Endothelial cell of umbilical vein (primary cell): Measurements from ENCODE around the gene ZNF254. TPM values are rescaled to one million over a fixed set of nuclear protein-coding genes. Genes with fewer than 3 reads are reported as not detected.

Experiments used
- BruUV-seq: library from RNA; stranded (reverse); fragments of 400-500 nt; replicated peaks from 2 replicates; lab custom pipeline; 2021; lab: Mats Ljungman, UMichigan
- CTCF ChIA-PET: fragments of 300-600, 350-600 bp; sonication (Branson Sonifier 250); formaldehyde crosslinking; loops from one replicate; lab custom pipeline; 2021; ENCODE audit warnings: antibody characterized with exemption, inconsistent platforms; lab: Charles Lee
- POLR2A ChIA-PET: fragments of 300-600, 350-600 bp; sonication (Branson Sonifier 250); formaldehyde crosslinking; loops from one replicate; lab custom pipeline; 2021; ENCODE audit warnings: antibody characterized with exemption, inconsistent platforms; lab: Charles Lee
- DNase-seq: peaks from one replicate; pipeline ENCODE4 v3.0.0-alpha.2; 2011; ENCODE audit warnings: low read depth, low spot score
- FAIRE-seq: peaks from 2 replicates; lab custom pipeline; 2011; peaks lifted over from hg19 to GRCh38; lab: Jason Lieb, UNC
- H2AFZ ChIP-seq: 2 replicates; pipeline ENCODE4 v1.6.0; 2012; ENCODE audit warnings: low read depth, low read length, control low read depth, inconsistent platforms
- H3K27ac ChIP-seq: 2 replicates; pipeline ENCODE4 v1.5.1; 2011; ENCODE audit warnings: low read depth, mild to moderate bottlenecking, control low read depth, low read length, moderate library complexity; ENCODE audit not compliant: insufficient read depth
- H3K27me3 ChIP-seq, 2 experiments: 2 replicates each; pipeline versions ENCODE4 v1.6.0 to v1.6.1; 2011; ENCODE audit warnings: low read length in 2 of 2, mixed read lengths in 1 of 2; ENCODE audit not compliant: control insufficient read depth in 2 of 2, insufficient read depth in 2 of 2
- H3K36me3 ChIP-seq, 2 experiments: 2 replicates in 1 of 2; 3 replicates in 1 of 2; pipeline ENCODE4 v1.5.1; 2011; ENCODE audit warnings: low read length in 2 of 2, mild to moderate bottlenecking in 1 of 2, moderate library complexity in 1 of 2; ENCODE audit not compliant: control insufficient read depth in 2 of 2, insufficient read depth in 2 of 2; ENCODE audit errors: extremely low read depth in 1 of 2
- H3K4me1 ChIP-seq: 3 replicates; pipeline ENCODE4 v1.5.1; 2011; ENCODE audit warnings: mild to moderate bottlenecking, low read length; ENCODE audit not compliant: control insufficient read depth, insufficient read depth; ENCODE audit errors: extremely low read depth
- H3K4me2 ChIP-seq: 2 replicates; pipeline ENCODE4 v1.6.1; 2011; ENCODE audit warnings: low read length, control low read depth, mixed read lengths; ENCODE audit not compliant: insufficient read depth
- H3K4me3 ChIP-seq, 3 experiments: fragments of 200-600 bp in 1 of 3; sonication (generic), shearing (Covaris generic) in 1 of 3; replicated peaks in 1 of 3; 2 replicates each; pipeline ENCODE4 v1.5.1; 2011 to 2016; ENCODE audit warnings: control low read depth in 3 of 3, low read length in 3 of 3, mild to moderate bottlenecking in 2 of 3, inconsistent platforms in 1 of 3, low read depth in 1 of 3, moderate library complexity in 1 of 3; ENCODE audit not compliant: insufficient read depth in 1 of 3
- H3K79me2 ChIP-seq: 2 replicates; pipeline ENCODE4 v1.6.0; 2012; ENCODE audit warnings: low read length, inconsistent platforms; ENCODE audit not compliant: control insufficient read depth, insufficient read depth
- H3K9ac ChIP-seq: replicated peaks from 2 replicates; pipeline ENCODE3; 2011; ENCODE audit warnings: low read length, control low read depth; ENCODE audit not compliant: insufficient read depth; ENCODE audit errors: extremely low read depth
- H3K9me1 ChIP-seq: replicated peaks from 3 replicates; pipeline ENCODE4 v1.6.0; 2011; ENCODE audit warnings: mild to moderate bottlenecking, low read length; ENCODE audit not compliant: control insufficient read depth, insufficient read depth; ENCODE audit errors: extremely low read depth
- H3K9me3 ChIP-seq: replicated peaks from 2 replicates; pipeline ENCODE4 v1.5.1; 2012; ENCODE audit warnings: low read length, inconsistent platforms; ENCODE audit not compliant: control insufficient read depth, insufficient read depth
- H4K20me1 ChIP-seq: replicated peaks from 2 replicates; pipeline ENCODE3; 2011; ENCODE audit warnings: mild to moderate bottlenecking, low read length; ENCODE audit not compliant: control insufficient read depth, insufficient read depth; ENCODE audit errors: extremely low read depth
- EZH2 ChIP-seq: IDR thresholded peaks from 2 replicates; pipeline ENCODE4 v1.6.1; 2012; ENCODE audit warnings: borderline replicate concordance, low read depth, mild to moderate bottlenecking, moderate library complexity, low read length, inconsistent platforms; ENCODE audit not compliant: severe bottlenecking
- FOS ChIP-seq: IDR thresholded peaks from 2 replicates; pipeline ENCODE4 v1.6.1; 2011; ENCODE audit warnings: mild to moderate bottlenecking, low read length, moderate library complexity, borderline replicate concordance; ENCODE audit not compliant: insufficient read depth
- JUN ChIP-seq: IDR thresholded peaks from 2 replicates; pipeline ENCODE4 v1.6.1; 2011; ENCODE audit warnings: borderline replicate concordance, low read depth; ENCODE audit not compliant: insufficient read length, insufficient read depth
- MAX ChIP-seq: IDR thresholded peaks from 2 replicates; pipeline ENCODE4 v1.6.1; 2011; ENCODE audit not compliant: insufficient read depth, insufficient read length
- POLR2AphosphoS5 ChIP-seq: IDR thresholded peaks from 2 replicates; pipeline ENCODE4 v1.6.1; 2012; ENCODE audit warnings: low read depth, mild to moderate bottlenecking, control low read depth, low read length, moderate library complexity; ENCODE audit not compliant: insufficient read depth
- dilution Hi-C: fragments of 300-500 bp; cut with MboI; formaldehyde crosslinking; loops from one replicate; pipeline ENCODE4 v1.15.0; 2019; ENCODE audit warnings: low sequenced_read_pairs; ENCODE audit not compliant: extremely low pct_ligation_motif_present
- intact Hi-C: fragments of 100-400 bp; cut with micrococcal nuclease; formaldehyde crosslinking; loops from one replicate; pipeline ENCODE4 v1.10.0; 2022
- polyA plus RNA-seq, 4 experiments: library from polyadenylated mRNA; depleted of rRNA in 3 of 4; stranded (reverse) in 3 of 4; unstranded in 1 of 4; fragments of >200 nt; gene quantifications; 2 replicates each; pipeline versions ENCODE4 v1.2.1 to v1.2.3, GENCODE V29; 2011 to 2012; ENCODE audit warnings: missing spikeins in 1 of 4
- total RNA-seq: library from RNA; stranded (reverse); gene quantifications from 2 replicates; pipeline ENCODE4 v1.2.3, GENCODE V29; 2021
- TF ChIP-seq, protein P1 (sequence below), 2 donors: IDR thresholded peaks; 1 replicate in 1 of 2; 2 replicates in 1 of 2; pipeline ENCODE4 v1.5.1; 2011; ENCODE audit warnings: low read length in 2 of 2, mild to moderate bottlenecking in 2 of 2, moderate library complexity in 2 of 2, control low read depth in 1 of 2, inconsistent platforms in 1 of 2, low read depth in 1 of 2; ENCODE audit not compliant: insufficient read depth in 1 of 2; ENCODE audit errors: extremely low read depth in 1 of 2

The ZNF254 gene
- total and polyA plus RNA-seq, 2 donors (not counting 3 experiments of a cell fraction or from before 2014, with no cell fraction given): 4.9 to 16.0 TPM

DNA sequence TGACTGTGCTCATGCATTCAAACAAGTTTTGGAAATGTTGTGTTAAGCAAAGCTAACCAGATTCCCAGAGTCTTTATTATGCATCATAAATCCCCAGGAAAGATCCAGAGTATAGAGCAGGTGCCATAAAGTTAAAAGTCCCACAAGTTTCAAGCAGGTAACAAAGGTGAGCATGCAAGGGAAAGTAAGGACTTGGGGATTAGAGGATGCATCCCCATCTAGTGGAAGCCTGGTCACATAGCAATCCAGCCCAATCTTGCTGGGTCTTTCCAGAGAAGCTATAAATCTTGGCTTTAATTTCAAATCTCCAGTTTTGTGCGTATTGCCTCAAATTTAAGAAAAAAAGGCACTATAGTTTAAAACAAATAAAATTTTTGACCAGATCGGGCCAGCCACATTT lies 72.7 kb downstream of the ZNF254 start:
- Histone ChIP-seq H3K27ac (no peak overlapping the region), H3K4me3 (no peak overlapping the region), H2AFZ (no peak overlapping the region), H3K36me3 (no peaks in the 10 kb centered on the region), H4K20me1 (no peaks in the 10 kb centered on the region), H3K9me3 (no peaks in the 10 kb centered on the region), H3K4me2 (no peak overlapping the region), H3K79me2 (no peaks in the 10 kb centered on the region), H3K4me1 (no peaks in the 10 kb centered on the region), H3K9me1 (no peaks in the 10 kb centered on the region), H3K9ac (no peak overlapping the region), H3K27me3 (no peaks in the 10 kb centered on the region)
- BruUV-seq: no TSS peak
- no peak for FAIRE-seq
- ChIA-PET POLR2A (no interaction called here), CTCF (no interaction called here)
- dilution Hi-C loops (no loop called here), intact Hi-C loops (no loop called here)
- DNase-seq: no peak
- no peak for TF ChIP-seq FOS
- TF ChIP-seq MAX: no peak
- no peak for TF ChIP-seq POLR2AphosphoS5
- TF ChIP-seq, protein P1, sequence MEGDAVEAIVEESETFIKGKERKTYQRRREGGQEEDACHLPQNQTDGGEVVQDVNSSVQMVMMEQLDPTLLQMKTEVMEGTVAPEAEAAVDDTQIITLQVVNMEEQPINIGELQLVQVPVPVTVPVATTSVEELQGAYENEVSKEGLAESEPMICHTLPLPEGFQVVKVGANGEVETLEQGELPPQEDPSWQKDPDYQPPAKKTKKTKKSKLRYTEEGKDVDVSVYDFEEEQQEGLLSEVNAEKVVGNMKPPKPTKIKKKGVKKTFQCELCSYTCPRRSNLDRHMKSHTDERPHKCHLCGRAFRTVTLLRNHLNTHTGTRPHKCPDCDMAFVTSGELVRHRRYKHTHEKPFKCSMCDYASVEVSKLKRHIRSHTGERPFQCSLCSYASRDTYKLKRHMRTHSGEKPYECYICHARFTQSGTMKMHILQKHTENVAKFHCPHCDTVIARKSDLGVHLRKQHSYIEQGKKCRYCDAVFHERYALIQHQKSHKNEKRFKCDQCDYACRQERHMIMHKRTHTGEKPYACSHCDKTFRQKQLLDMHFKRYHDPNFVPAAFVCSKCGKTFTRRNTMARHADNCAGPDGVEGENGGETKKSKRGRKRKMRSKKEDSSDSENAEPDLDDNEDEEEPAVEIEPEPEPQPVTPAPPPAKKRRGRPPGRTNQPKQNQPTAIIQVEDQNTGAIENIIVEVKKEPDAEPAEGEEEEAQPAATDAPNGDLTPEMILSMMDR (IDR thresholded peaks at IDR 0.05; ENCODE audit: extremely low read depth in 1 of 2, insufficient read depth in 1 of 2, low read depth in 1 of 2, low read length in 2 of 2): peak in 1 of 2 donors; percentile 24
- no peak for TF ChIP-seq JUN
- no peak for TF ChIP-seq EZH2
